Measurements from ENCODE around the gene PSMB5. TPM values are rescaled to one million over a fixed set of nuclear protein-coding genes. Genes with fewer than 3 reads are reported as not detected.
A peak's percentile ranks its signal among the peaks of the same experiment; 100 is the strongest.

PSMB5 gene
- total and polyA plus RNA-seq, 9 of the 15 experiments (the other 6 are each of a cell fraction or from before 2014, with no cell fraction given): 198 to 1,870 (median 269) TPM

DNA sequence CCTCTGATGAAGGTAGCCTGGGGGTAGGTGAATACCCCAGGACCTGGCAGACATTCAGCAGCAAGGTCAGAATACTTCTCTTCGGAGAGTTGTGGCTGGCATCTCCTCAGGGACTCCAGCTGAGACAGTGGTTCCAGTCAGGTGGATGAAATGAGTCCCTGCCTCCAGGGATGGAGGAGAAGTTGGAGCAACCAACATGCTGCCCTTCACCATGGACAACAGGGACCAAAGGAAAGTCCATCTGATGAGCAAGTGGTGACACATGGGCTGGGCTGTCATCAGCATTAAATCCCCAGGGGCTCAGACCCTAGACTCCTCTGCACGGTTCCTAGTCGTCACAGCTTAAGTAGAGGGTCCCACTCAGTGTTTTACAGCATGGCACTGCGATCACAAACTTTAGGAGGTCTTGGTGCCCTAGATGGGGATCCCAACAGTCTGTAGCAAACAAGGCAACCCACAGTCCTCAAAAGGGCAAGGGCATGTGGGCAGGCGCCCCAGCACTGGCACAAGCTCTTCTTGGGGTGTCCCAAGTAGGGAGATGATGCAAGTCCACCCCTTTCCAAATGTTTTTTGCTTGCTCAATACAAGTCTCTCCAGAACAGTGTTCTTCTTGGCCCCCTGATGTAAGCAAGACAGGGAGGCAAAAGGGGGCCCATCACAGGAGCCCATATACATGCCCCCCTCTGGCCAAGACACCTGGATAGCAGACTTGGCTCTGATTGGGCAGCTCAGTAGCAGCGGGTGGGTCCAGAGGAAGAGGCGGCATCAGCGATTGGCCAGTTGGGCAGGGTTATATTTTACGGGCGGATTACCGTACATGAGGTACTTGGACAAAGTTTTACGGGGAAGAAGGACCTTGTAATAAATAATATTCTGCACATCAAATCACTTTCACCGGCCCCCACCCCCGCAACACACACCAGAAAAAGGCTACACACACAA lies 33.4 kb upstream of the PSMB5 start:
- Histone ChIP-seq H3K27me3 (ENCODE audit: control insufficient read depth in 2 of 2, insufficient read depth in 2 of 2, low read length in 2 of 2) (no peaks in the 10 kb centered on the region), H3K9ac (ENCODE audit: insufficient read depth in 1 of 2, low read depth in 2 of 2, low read length in 2 of 2) (no peak overlapping the region), H3K4me2 (ENCODE audit: insufficient read depth, low read length) (no peak overlapping the region; the same call in 1 of the 2 replicates), H3K9me1 (ENCODE audit: control insufficient read depth, insufficient read depth, low read length) (peaks cover 5% of the 10 kb centered on the region), H3K4me3 (no peak overlapping the region), H2AFZ (ENCODE audit: low read depth, low read length) (no peak overlapping the region), H3K4me1 (replicated peaks in 1 of 2; ENCODE audit: control insufficient read depth in 2 of 2, insufficient read depth in 2 of 2, low read length in 2 of 2) (peaks cover 20 to 26% of the 10 kb centered on the region in 2 experiments), H3K36me3 (ENCODE audit: control insufficient read depth, insufficient read depth, low read length) (peaks cover 83% of the 10 kb centered on the region), H3K79me2 (ENCODE audit: control insufficient read depth, insufficient read depth, low read length) (peaks cover 68% of the 10 kb centered on the region), H4K20me1 (replicated peaks; ENCODE audit: control insufficient read depth, insufficient read depth, low read length) (peaks cover 14% of the 10 kb centered on the region; the same call in 1 of the 2 replicates), H3K9me3 (replicated peaks; ENCODE audit: control insufficient read depth, insufficient read depth, low read depth, low read length) (no peaks in the 10 kb centered on the region), H3K27ac (ENCODE audit: extremely low read depth, low read depth, low read length) (no peak overlapping the region)
- BruUV-seq (replicated peaks): TSS peak; percentile 7
- no peak for ATAC-seq
- intact Hi-C loops (cut with micrococcal nuclease): no loop called here
- 81% methylated on average over 14 of the region's 14 CpGs for WGBS (ENCODE audit: insufficient coverage, low coverage, missing lambda C conversion rate)
- FAIRE-seq: no peak
- ChIA-PET POLR2A (interaction anchor here (1.0 to 2.1 kb wide), 12 partner anchors 10 to 265 kb away, joined by 3 to 23 read pairs (median 5); partner anchors contain the start of genes ACIN1, C14orf119, CDH24 and PRMT5), CTCF (ENCODE audit: low intra/inter-chr PET ratio) (interaction anchor here (0.6 to 7.2 kb wide), 13 partner anchors 11 to 479 kb away, joined by 3 to 109 read pairs (median 5); no protein-coding TSS in a partner anchor)
- DNase-seq (ENCODE audit: extremely low read depth in 1 of 4, low spot score in 3 of 4): peak in 3 of 4 experiments; percentile 35 to 77 (median 75)
- in situ Hi-C loops (cut with MboI): loop anchor here (5.0 kb wide), 1 partner anchor 39 kb away; no protein-coding TSS in a partner anchor
- TF ChIP-seq, protein P1, sequence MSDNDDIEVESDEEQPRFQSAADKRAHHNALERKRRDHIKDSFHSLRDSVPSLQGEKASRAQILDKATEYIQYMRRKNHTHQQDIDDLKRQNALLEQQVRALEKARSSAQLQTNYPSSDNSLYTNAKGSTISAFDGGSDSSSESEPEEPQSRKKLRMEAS (CRISPR knock-in tag; IDR thresholded peaks at IDR 0.05): 0 out of 2 replicates have a peak, but pooled peaks have one; percentile 6
- TF ChIP-seq ZNF232 (CRISPR knock-in tag; IDR thresholded peaks at IDR 0.05): no peak
- TF ChIP-seq FOXA3 (CRISPR knock-in tag; conservative IDR thresholded peaks at IDR 0.05 in 1 of 2, IDR thresholded peaks at IDR 0.05 in 1 of 2): 0 out of 4 replicates have a peak, but pooled peaks of 1 of the 2 experiments have one; percentile 13
- TF ChIP-seq ASH1L (IDR thresholded peaks at IDR 0.05; ENCODE audit: borderline replicate concordance, low read depth, partially characterized antibody): peak; percentile 37
- TF ChIP-seq NCOA6 (IDR thresholded peaks at IDR 0.05): no peak
